DND-41 (cell line): ENCODE results near the gene DCC.

Experiments used
- ATAC-seq: fragments of 200-7000 bp; cut with Tn5 transposase; 3 replicates; pipeline ENCODE4 v1.9.1; 2021; ENCODE audit warnings: low read depth; ENCODE audit not compliant: insufficient read depth
- DNase-seq: peaks from one replicate; pipeline ENCODE4 v3.0.0-alpha.2; 2020
- H2AFZ ChIP-seq: 2 replicates; pipeline ENCODE4 v1.6.0; 2012; ENCODE audit warnings: low read depth, low read length
- H3K27ac ChIP-seq: 2 replicates; pipeline ENCODE4 v1.5.1; 2012; ENCODE audit warnings: low read length, inconsistent platforms
- H3K27me3 ChIP-seq: fragments of 200-600 bp; sonication (generic); 2 replicates; pipeline ENCODE4 v1.6.0; 2012; ENCODE audit warnings: low read length, mild to moderate bottlenecking, inconsistent platforms; ENCODE audit not compliant: insufficient read depth, poor library complexity
- H3K36me3 ChIP-seq: 2 replicates; pipeline ENCODE4 v1.5.1; 2012; ENCODE audit warnings: low read length, inconsistent platforms; ENCODE audit not compliant: insufficient read depth
- H3K4me1 ChIP-seq: 2 replicates; pipeline ENCODE4 v1.5.1; 2012; ENCODE audit warnings: mild to moderate bottlenecking, low read length; ENCODE audit not compliant: insufficient read depth
- H3K4me2 ChIP-seq: 2 replicates; pipeline ENCODE4 v1.6.0; 2012; ENCODE audit warnings: mild to moderate bottlenecking, moderate library complexity, low read length, inconsistent platforms; ENCODE audit not compliant: insufficient read depth
- H3K4me3 ChIP-seq, 2 experiments: fragments of 200-600 bp in 1 of 2; shearing (Covaris generic) in 1 of 2; 2 replicates each; pipeline ENCODE4 v1.5.1; 2012 to 2016; ENCODE audit warnings: inconsistent platforms in 2 of 2, low read length in 2 of 2, mild to moderate bottlenecking in 2 of 2, low read depth in 1 of 2, moderate library complexity in 1 of 2
- H3K79me2 ChIP-seq: 2 replicates; pipeline ENCODE4 v1.6.0; 2012; ENCODE audit warnings: low read length, inconsistent platforms; ENCODE audit not compliant: insufficient read depth
- H3K9ac ChIP-seq: 2 replicates; pipeline ENCODE4 v1.6.0; 2012; ENCODE audit warnings: low read depth, mild to moderate bottlenecking, inconsistent platforms, low read length, moderate library complexity
- H3K9me3 ChIP-seq: 2 replicates; pipeline ENCODE4 v1.5.1; 2012; ENCODE audit warnings: low read length, moderate library complexity, mild to moderate bottlenecking, inconsistent platforms; ENCODE audit not compliant: insufficient read depth, severe bottlenecking
- H4K20me1 ChIP-seq: 2 replicates; pipeline ENCODE4 v1.6.0; 2012; ENCODE audit warnings: low read length; ENCODE audit not compliant: insufficient read depth
- CTCF ChIP-seq: IDR thresholded peaks from 2 replicates; pipeline ENCODE4 v1.5.1; 2012; ENCODE audit warnings: borderline replicate concordance, low read length, moderate library complexity, mild to moderate bottlenecking; ENCODE audit not compliant: poor library complexity, severe bottlenecking; ENCODE audit errors: extremely low read depth
- EZH2 ChIP-seq: IDR thresholded peaks from 3 replicates; pipeline ENCODE4 v1.6.1; 2012; ENCODE audit warnings: borderline replicate concordance, low read depth, mild to moderate bottlenecking, moderate library complexity, low read length, inconsistent platforms; ENCODE audit not compliant: severe bottlenecking

Gene DCC

GRCh38 chr18:53093636-53094035, 753.6 kb downstream of the DCC start:
- Histone ChIP-seq H4K20me1 (no peaks in the 10 kb centered on the region), H3K27me3 (no peaks in the 10 kb centered on the region), H3K27ac (no peak overlapping the region), H3K4me1 (no peaks in the 10 kb centered on the region), H3K9ac (no peak overlapping the region), H2AFZ (no peak overlapping the region), H3K9me3 (no peaks in the 10 kb centered on the region), H3K4me3 (no peak overlapping the region), H3K4me2 (no peak overlapping the region), H3K79me2 (no peaks in the 10 kb centered on the region), H3K36me3 (no peaks in the 10 kb centered on the region)
- ATAC-seq = no peak
- no peak for DNase-seq
- no peak for TF ChIP-seq CTCF
- no peak for TF ChIP-seq EZH2

GRCh38 chr18:53101536-53102105, 761.6 kb downstream of the DCC start:
- Histone ChIP-seq H3K9me3 (no peaks in the 10 kb centered on the region), H3K4me1 (no peaks in the 10 kb centered on the region), H3K9ac (no peak overlapping the region), H3K4me3 (no peak overlapping the region), H4K20me1 (no peaks in the 10 kb centered on the region), H3K36me3 (no peaks in the 10 kb centered on the region), H3K79me2 (no peaks in the 10 kb centered on the region), H3K4me2 (no peak overlapping the region), H2AFZ (no peak overlapping the region), H3K27ac (no peak overlapping the region), H3K27me3 (no peaks in the 10 kb centered on the region)
- ATAC-seq (no peak), DNase-seq (no peak)
- TF ChIP-seq CTCF (no peak), EZH2 (no peak)

- no peak overlapping the region for H3K27ac ChIP-seq
Measured at GRCh38 chr18:53114441-53114840, 774.4 kb downstream of the DCC start.

More at GRCh38 chr18:53114441-53114840, 774.4 kb downstream of the DCC start:
- H3K36me3 ChIP-seq = no peaks in the 10 kb centered on the region
- no peaks in the 10 kb centered on the region for H3K4me1 ChIP-seq
- DNase-seq (no peak), ATAC-seq (no peak)
- H3K9me3 ChIP-seq = no peaks in the 10 kb centered on the region
- H3K4me3 ChIP-seq = no peak overlapping the region
- TF ChIP-seq CTCF (no peak), EZH2 (no peak)
- H2AFZ ChIP-seq = no peak overlapping the region
- H3K79me2 ChIP-seq = no peaks in the 10 kb centered on the region
- no peaks in the 10 kb centered on the region for H3K27me3 ChIP-seq
- no peak overlapping the region for H3K9ac ChIP-seq
- no peak overlapping the region for H3K4me2 ChIP-seq
- H4K20me1 ChIP-seq = no peaks in the 10 kb centered on the region
